Neural cell (in vitro differentiated cells): ENCODE results near the gene RNF26.

Experiments
- CTCF ChIP-seq: fragments of 450-650 bp; IDR thresholded peaks from 2 replicates; pipeline ENCODE4 v1.5.1; 2014; ENCODE audit warnings: antibody characterized with exemption, mild to moderate bottlenecking, moderate library complexity; ENCODE audit not compliant: poor library complexity, severe bottlenecking
- EP300 ChIP-seq: fragments of 450-650 bp; conservative IDR thresholded peaks from 2 replicates; pipeline ENCODE4 v1.6.1; 2014; ENCODE audit warnings: antibody characterized with exemption, mild to moderate bottlenecking, moderate library complexity; ENCODE audit not compliant: poor library complexity, severe bottlenecking
- EZH2 ChIP-seq: fragments of 200-600, 300-800 bp; shearing (Covaris generic), sonication (generic); IDR thresholded peaks from 2 replicates; pipeline ENCODE4 v1.6.1; 2014; ENCODE audit warnings: antibody characterized with exemption, low read length, borderline replicate concordance, mild to moderate bottlenecking; ENCODE audit not compliant: insufficient read depth, poor library complexity, severe bottlenecking
- MXI1 ChIP-seq: fragments of 450-650 bp; conservative IDR thresholded peaks from 2 replicates; pipeline ENCODE4 v1.6.1; 2014; ENCODE audit warnings: antibody characterized with exemption, mild to moderate bottlenecking; ENCODE audit not compliant: poor library complexity, severe bottlenecking
- POLR2AphosphoS5 ChIP-seq: IDR thresholded peaks from 2 replicates; pipeline ENCODE4 v1.6.1; 2012
- RAD21 ChIP-seq: fragments of 450-650 bp; conservative IDR thresholded peaks from 2 replicates; pipeline ENCODE4 v1.6.1; 2014; ENCODE audit warnings: antibody characterized with exemption, mild to moderate bottlenecking, moderate library complexity
- REST ChIP-seq: IDR thresholded peaks from 2 replicates; pipeline ENCODE4 v1.6.1; 2012; ENCODE audit warnings: borderline replicate concordance
- SMC3 ChIP-seq: fragments of 450-650 bp; conservative IDR thresholded peaks from 2 replicates; pipeline ENCODE4 v1.6.1; 2014; ENCODE audit warnings: antibody characterized with exemption, mild to moderate bottlenecking, moderate library complexity; ENCODE audit not compliant: poor library complexity
- TAF1 ChIP-seq: IDR thresholded peaks from 2 replicates; pipeline ENCODE4 v1.6.1; 2012; ENCODE audit warnings: low read depth

- TF ChIP-seq CTCF (no peak), EZH2 (no peak), MXI1 (no peak), POLR2AphosphoS5 (no peak), TAF1 (no peak), EP300 (no peak), RAD21 (no peak), SMC3 (no peak), REST (no peak)
Measured at GRCh38 chr11:119374632-119375336, 40.5 kb downstream of the RNF26 start.
